ENCODE measurements around the gene KLK4. TPM values are rescaled to one million over a fixed set of nuclear protein-coding genes. Genes with fewer than 3 reads are reported as not detected.

Gene KLK4, protein sequence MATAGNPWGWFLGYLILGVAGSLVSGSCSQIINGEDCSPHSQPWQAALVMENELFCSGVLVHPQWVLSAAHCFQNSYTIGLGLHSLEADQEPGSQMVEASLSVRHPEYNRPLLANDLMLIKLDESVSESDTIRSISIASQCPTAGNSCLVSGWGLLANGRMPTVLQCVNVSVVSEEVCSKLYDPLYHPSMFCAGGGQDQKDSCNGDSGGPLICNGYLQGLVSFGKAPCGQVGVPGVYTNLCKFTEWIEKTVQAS
- not detected for polyA plus RNA-seq (2013, experiment 1 of 2)
- polyA plus RNA-seq (2013, experiment 2 of 2), result not detected

- no peak within 1 kb of the TSS for H3K4me2 ChIP-seq (ENCODE audit: low read length, poor library complexity, severe bottlenecking)
- no peak within 1 kb of the TSS for H3K27ac ChIP-seq (ENCODE audit: low read length, poor library complexity, severe bottlenecking)
- H2AFZ ChIP-seq (ENCODE audit: low read depth, low read length), result no peak within 1 kb of the TSS
- H4K91ac ChIP-seq (ENCODE audit: low read length), result no peak within 1 kb of the TSS
- H3K18ac ChIP-seq (ENCODE audit: low read depth in 1 of 2, low read length in 2 of 2), result no peak within 1 kb of the TSS
- no peak within 1 kb of the TSS for H3K9ac ChIP-seq (ENCODE audit: low read length)
- WGBS, result 55% methylated on average over 9 of the region's 9 CpGs
- DNase-seq, result no peak
- H3K36me3 ChIP-seq (ENCODE audit: control insufficient read depth in 1 of 2, insufficient read depth in 2 of 2, low read depth in 1 of 2, low read length in 2 of 2), result no peaks in the 10 kb centered on the region
- H3K4me3 ChIP-seq (ENCODE audit: insufficient read depth in 1 of 2, low read depth in 1 of 2, low read length in 2 of 2), result no peak within 1 kb of the TSS
- no peaks in the 10 kb centered on the region for H3K9me3 ChIP-seq (ENCODE audit: control insufficient read depth, low read length)
- no peaks in the 10 kb centered on the region for H3K4me1 ChIP-seq (ENCODE audit: control insufficient read depth, insufficient read depth, low read depth, low read length)
- H2BK5ac ChIP-seq (ENCODE audit: low read depth, low read length, poor library complexity, severe bottlenecking), result no peak within 1 kb of the TSS
- H3K4ac ChIP-seq (ENCODE audit: low read depth in 1 of 2, low read length in 2 of 2), result no peak within 1 kb of the TSS
- no peak within 1 kb of the TSS for H2AK5ac ChIP-seq (ENCODE audit: low read length, severe bottlenecking)
- no peaks in the 10 kb centered on the region for H3K79me1 ChIP-seq (replicated peaks; ENCODE audit: low read length, poor library complexity, severe bottlenecking)
- no peak within 1 kb of the TSS for H4K8ac ChIP-seq (ENCODE audit: low read length)
- no peak within 1 kb of the TSS for H3K23ac ChIP-seq (ENCODE audit: low read length in 2 of 2)
- no peak within 1 kb of the TSS for H2BK12ac ChIP-seq (ENCODE audit: low read length in 2 of 2)
- no peak within 1 kb of the TSS for H2BK120ac ChIP-seq (ENCODE audit: low read depth, low read length)
- H2BK15ac ChIP-seq (ENCODE audit: low read depth, poor library complexity, severe bottlenecking), result no peak within 1 kb of the TSS
- H3K14ac ChIP-seq (ENCODE audit: low read length in 2 of 2), result no peak within 1 kb of the TSS
- H3K27me3 ChIP-seq (ENCODE audit: control insufficient read depth in 1 of 2, insufficient read depth in 1 of 2, low read length in 2 of 2), result peaks cover 0 to 74% of the 10 kb centered on the region in 2 experiments
Measured at GRCh38 chr19:50911206-50912101, at the start of gene KLK4. KLK4 (minus strand) TSS chr19:50911395; CDS start chr19:50910738, 657 bp downstream.

DNA sequence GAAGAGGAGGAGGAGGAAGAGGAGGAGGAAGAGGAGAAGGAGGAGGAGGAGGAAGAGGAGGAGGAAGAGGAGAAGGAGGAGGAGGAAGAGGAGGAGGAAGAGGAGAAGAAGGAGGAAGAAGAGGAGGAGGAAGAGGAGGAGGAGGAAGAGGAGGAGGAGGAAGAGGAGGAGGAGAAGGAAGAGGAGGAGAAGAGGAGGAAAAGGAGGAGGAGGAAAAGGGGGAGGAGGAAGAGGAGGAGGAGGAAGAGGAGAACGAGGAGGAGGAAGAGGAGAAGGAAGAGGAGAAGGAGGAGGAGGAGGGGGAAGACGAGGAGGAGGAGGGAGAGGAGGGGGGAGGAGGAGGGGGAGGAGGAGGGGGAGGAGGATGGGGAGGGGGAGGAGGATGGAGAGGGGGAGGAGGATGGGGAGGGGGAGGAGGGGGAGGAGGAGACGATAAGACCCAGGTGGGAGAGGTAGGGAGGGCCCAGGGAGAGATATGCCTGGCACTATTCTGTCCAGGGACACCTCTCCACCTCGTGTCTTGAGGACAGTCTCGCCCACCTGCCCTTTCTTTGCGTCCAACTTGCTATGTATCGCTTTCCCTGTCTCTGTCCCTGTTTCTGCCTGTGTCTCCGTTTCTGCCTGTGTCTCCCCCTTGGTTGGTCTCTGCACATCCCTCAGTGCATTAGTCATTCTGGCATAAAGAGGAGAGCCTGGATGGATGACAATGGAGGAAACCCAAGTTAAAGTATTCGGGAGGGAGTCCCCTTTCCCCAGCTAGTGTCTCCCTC, 48.7 kb upstream of the KLK4 start:
- Histone ChIP-seq H4K8ac (ENCODE audit: low read length) (no peak overlapping the region), H2BK120ac (ENCODE audit: low read depth, low read length) (no peak overlapping the region), H3K36me3 (ENCODE audit: control insufficient read depth in 1 of 2, insufficient read depth in 2 of 2, low read depth in 1 of 2, low read length in 2 of 2) (no peaks in the 10 kb centered on the region), H3K4me2 (ENCODE audit: low read length, poor library complexity, severe bottlenecking) (no peak overlapping the region), H3K4me3 (ENCODE audit: insufficient read depth in 1 of 2, low read depth in 1 of 2, low read length in 2 of 2) (no peak overlapping the region), H2BK5ac (ENCODE audit: low read depth, low read length, poor library complexity, severe bottlenecking) (no peak overlapping the region), H4K91ac (ENCODE audit: low read length) (no peak overlapping the region), H3K23ac (ENCODE audit: low read length in 2 of 2) (no peak overlapping the region), H2AFZ (ENCODE audit: low read depth, low read length) (no peak overlapping the region), H3K79me1 (replicated peaks; ENCODE audit: low read length, poor library complexity, severe bottlenecking) (no peaks in the 10 kb centered on the region), H3K9me3 (ENCODE audit: control insufficient read depth, low read length) (no peaks in the 10 kb centered on the region), H3K9ac (ENCODE audit: low read length) (no peak overlapping the region), H2AK5ac (ENCODE audit: low read length, severe bottlenecking) (no peak overlapping the region), H3K4me1 (ENCODE audit: control insufficient read depth, insufficient read depth, low read depth, low read length) (no peaks in the 10 kb centered on the region), H2BK12ac (ENCODE audit: low read length in 2 of 2) (no peak overlapping the region), H3K27ac (ENCODE audit: low read length, poor library complexity, severe bottlenecking) (no peak overlapping the region), H2BK15ac (ENCODE audit: low read depth, poor library complexity, severe bottlenecking) (no peak overlapping the region), H3K14ac (ENCODE audit: low read length in 2 of 2) (no peak overlapping the region), H3K4ac (ENCODE audit: low read depth in 1 of 2, low read length in 2 of 2) (no peak overlapping the region), H3K18ac (ENCODE audit: low read depth in 1 of 2, low read length in 2 of 2) (no peak overlapping the region), H3K27me3 (ENCODE audit: control insufficient read depth in 1 of 2, insufficient read depth in 1 of 2, low read length in 2 of 2) (peaks cover 0 to 9% of the 10 kb centered on the region in 2 experiments)
- no peak for DNase-seq
- WGBS, result 72% methylated on average over 6 of the region's 9 CpGs

GRCh38 chr19:50957587-50957986, 46.4 kb upstream of the KLK4 start:
- Histone ChIP-seq H3K9ac (ENCODE audit: low read length) (no peak overlapping the region), H3K4me3 (ENCODE audit: insufficient read depth in 1 of 2, low read depth in 1 of 2, low read length in 2 of 2) (no peak overlapping the region), H2BK120ac (ENCODE audit: low read depth, low read length) (no peak overlapping the region), H3K79me1 (replicated peaks; ENCODE audit: low read length, poor library complexity, severe bottlenecking) (no peaks in the 10 kb centered on the region), H3K14ac (ENCODE audit: low read length in 2 of 2) (no peak overlapping the region), H3K4ac (ENCODE audit: low read depth in 1 of 2, low read length in 2 of 2) (no peak overlapping the region), H3K36me3 (ENCODE audit: control insufficient read depth in 1 of 2, insufficient read depth in 2 of 2, low read depth in 1 of 2, low read length in 2 of 2) (no peaks in the 10 kb centered on the region), H2AK5ac (ENCODE audit: low read length, severe bottlenecking) (no peak overlapping the region), H2BK12ac (ENCODE audit: low read length in 2 of 2) (no peak overlapping the region), H2BK5ac (ENCODE audit: low read depth, low read length, poor library complexity, severe bottlenecking) (no peak overlapping the region), H2AFZ (ENCODE audit: low read depth, low read length) (no peak overlapping the region), H3K18ac (ENCODE audit: low read depth in 1 of 2, low read length in 2 of 2) (no peak overlapping the region), H3K27me3 (ENCODE audit: control insufficient read depth in 1 of 2, insufficient read depth in 1 of 2, low read length in 2 of 2) (peaks cover 0 to 16% of the 10 kb centered on the region in 2 experiments), H3K9me3 (ENCODE audit: control insufficient read depth, low read length) (no peaks in the 10 kb centered on the region), H4K91ac (ENCODE audit: low read length) (no peak overlapping the region), H3K23ac (ENCODE audit: low read length in 2 of 2) (no peak overlapping the region), H2BK15ac (ENCODE audit: low read depth, poor library complexity, severe bottlenecking) (no peak overlapping the region), H3K4me1 (ENCODE audit: control insufficient read depth, insufficient read depth, low read depth, low read length) (no peaks in the 10 kb centered on the region), H3K27ac (ENCODE audit: low read length, poor library complexity, severe bottlenecking) (no peak overlapping the region), H3K4me2 (ENCODE audit: low read length, poor library complexity, severe bottlenecking) (no peak overlapping the region), H4K8ac (ENCODE audit: low read length) (no peak overlapping the region)
- 66% methylated on average over 8 of the region's 8 CpGs for WGBS
- DNase-seq, result no peak

- Histone ChIP-seq H3K9ac (ENCODE audit: low read length) (no peak within 1 kb of the TSS), H3K9me3 (ENCODE audit: control insufficient read depth, low read length) (no peaks in the 10 kb centered on the region), H3K4me3 (ENCODE audit: insufficient read depth in 1 of 2, low read depth in 1 of 2, low read length in 2 of 2) (no peak within 1 kb of the TSS), H2BK15ac (ENCODE audit: low read depth, poor library complexity, severe bottlenecking) (no peak within 1 kb of the TSS), H2AFZ (ENCODE audit: low read depth, low read length) (no peak within 1 kb of the TSS), H3K18ac (ENCODE audit: low read depth in 1 of 2, low read length in 2 of 2) (no peak within 1 kb of the TSS), H2BK5ac (ENCODE audit: low read depth, low read length, poor library complexity, severe bottlenecking) (no peak within 1 kb of the TSS), H4K8ac (ENCODE audit: low read length) (no peak within 1 kb of the TSS), H2BK120ac (ENCODE audit: low read depth, low read length) (no peak within 1 kb of the TSS), H3K4me1 (ENCODE audit: control insufficient read depth, insufficient read depth, low read depth, low read length) (no peaks in the 10 kb centered on the region), H3K79me1 (replicated peaks; ENCODE audit: low read length, poor library complexity, severe bottlenecking) (no peaks in the 10 kb centered on the region), H3K36me3 (ENCODE audit: control insufficient read depth in 1 of 2, insufficient read depth in 2 of 2, low read depth in 1 of 2, low read length in 2 of 2) (no peaks in the 10 kb centered on the region), H3K4me2 (ENCODE audit: low read length, poor library complexity, severe bottlenecking) (no peak within 1 kb of the TSS), H3K14ac (ENCODE audit: low read length in 2 of 2) (no peak within 1 kb of the TSS), H2AK5ac (ENCODE audit: low read length, severe bottlenecking) (no peak within 1 kb of the TSS), H3K27me3 (ENCODE audit: control insufficient read depth in 1 of 2, insufficient read depth in 1 of 2, low read length in 2 of 2) (peaks cover 0 to 24% of the 10 kb centered on the region in 2 experiments), H3K4ac (ENCODE audit: low read depth in 1 of 2, low read length in 2 of 2) (no peak within 1 kb of the TSS), H2BK12ac (ENCODE audit: low read length in 2 of 2) (no peak within 1 kb of the TSS), H4K91ac (ENCODE audit: low read length) (no peak within 1 kb of the TSS), H3K23ac (ENCODE audit: low read length in 2 of 2) (no peak within 1 kb of the TSS), H3K27ac (ENCODE audit: low read length, poor library complexity, severe bottlenecking) (no peak within 1 kb of the TSS)
- DNase-seq, result no peak
- WGBS, result 40% methylated on average over 7 of the region's 7 CpGs
Measured at GRCh38 chr19:50952910-50953309, 41.7 kb upstream of the KLK4 start, which contains the start of gene KLK5. KLK5 (minus strand) TSS chr19:50953038; CDS start chr19:50952657, 381 bp downstream.

All from mesenchymal stem cell (in vitro differentiated cells and primary cell).